MV-4-11 (cell line): ENCODE results near the gene VEPH1.

Source experiments
- DNase-seq: peaks from one replicate; lab custom pipeline; 2025; lab: John Stamatoyannopoulos, UW

Gene VEPH1

GRCh38 chr3:157428853-157429252 lies 74.4 kb downstream of the VEPH1 start:
- DNase-seq: peak; percentile 58

GRCh38 chr3:157427901-157428300 lies 75.3 kb downstream of the VEPH1 start:
- DNase-seq: no peak

- DNase-seq: no peak
Observed at GRCh38 chr3:157423337-157423736, 79.9 kb downstream of the VEPH1 start.

DNA sequence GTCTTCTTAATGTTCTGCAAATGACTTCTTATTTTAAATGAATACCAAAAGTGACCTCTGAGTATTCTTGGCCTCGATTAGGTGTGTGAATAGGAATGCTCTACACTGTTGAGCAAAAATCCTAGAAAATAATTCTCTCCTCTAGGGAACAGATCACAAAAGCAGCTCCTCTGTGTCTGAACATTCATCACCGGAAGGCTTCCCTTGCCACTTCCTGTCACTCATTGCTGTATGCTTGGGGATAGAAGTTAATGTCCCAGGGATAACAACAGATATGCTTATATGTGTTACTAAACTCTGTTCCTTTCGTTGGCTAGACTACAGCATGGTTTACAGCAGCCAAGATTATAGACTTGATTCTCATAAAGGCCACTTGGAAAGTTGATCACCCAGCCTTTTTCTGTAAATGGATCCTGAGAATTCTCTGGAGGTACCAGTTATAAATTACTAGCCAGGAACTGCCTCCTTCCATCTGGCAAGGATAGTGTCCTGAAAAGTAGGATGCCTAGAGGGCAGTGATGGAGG lies 82.5 kb downstream of the VEPH1 start:
- no peak for DNase-seq

GRCh38 chr3:157418104-157418503 lies 85.1 kb downstream of the VEPH1 start:
- no peak for DNase-seq

DNA sequence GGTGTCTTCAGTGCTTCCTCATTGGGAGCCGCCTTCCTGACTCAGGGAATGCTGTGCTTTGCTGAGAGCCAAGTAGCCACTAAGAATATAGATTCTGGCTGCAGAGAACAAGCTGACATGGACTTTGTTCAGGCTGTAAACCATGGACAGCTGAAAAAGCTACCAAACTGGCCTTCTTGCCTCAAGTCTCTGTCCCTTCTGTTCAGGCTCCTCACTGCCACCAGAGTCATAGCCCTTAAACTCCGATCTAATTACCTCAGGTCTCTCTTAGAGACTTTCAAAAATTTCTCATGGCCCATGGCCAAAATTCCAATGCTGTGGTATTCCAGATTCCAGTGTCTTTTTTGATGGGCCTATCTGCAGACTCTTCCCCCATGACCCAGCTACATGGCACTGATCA lies 86.0 kb downstream of the VEPH1 start:
- no peak for DNase-seq

- no peak for DNase-seq
Observed at GRCh38 chr3:157416347-157417087, 86.7 kb downstream of the VEPH1 start.

- DNase-seq: no peak
Observed at GRCh38 chr3:157414861-157415260, 88.4 kb downstream of the VEPH1 start.

DNA sequence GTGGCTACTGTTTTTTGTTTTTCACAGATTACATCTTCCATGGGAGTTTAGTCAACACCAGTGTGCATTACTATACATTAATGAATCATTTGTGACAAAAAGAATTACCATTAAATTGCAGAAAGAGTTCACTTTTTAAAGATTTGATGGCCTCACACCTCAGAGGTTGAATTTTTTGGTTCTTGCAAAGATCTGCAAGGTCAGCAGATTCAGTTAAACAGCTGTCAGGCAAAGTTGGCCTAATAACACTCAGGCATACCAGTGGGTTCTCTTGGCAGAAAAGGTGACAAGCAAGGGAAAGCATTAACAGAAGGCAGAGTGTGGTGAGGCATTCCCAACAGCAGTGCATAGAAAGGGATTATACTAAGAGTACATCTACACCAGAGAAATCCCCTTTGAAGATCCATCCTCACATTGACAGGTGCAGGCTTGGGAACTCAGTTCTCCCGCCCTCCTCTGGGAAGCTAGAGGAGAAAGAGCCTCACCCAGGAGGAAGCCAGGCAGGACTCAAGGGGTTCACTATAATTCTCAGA lies 90.8 kb downstream of the VEPH1 start:
- DNase-seq: no peak

- no peak for DNase-seq
Observed at GRCh38 chr3:157410945-157411344, 92.3 kb downstream of the VEPH1 start.

GRCh38 chr3:157409516-157409915 lies 93.7 kb downstream of the VEPH1 start:
- no peak for DNase-seq

- DNase-seq: no peak
Observed at GRCh38 chr3:157408499-157409149, 94.6 kb downstream of the VEPH1 start.

DNA sequence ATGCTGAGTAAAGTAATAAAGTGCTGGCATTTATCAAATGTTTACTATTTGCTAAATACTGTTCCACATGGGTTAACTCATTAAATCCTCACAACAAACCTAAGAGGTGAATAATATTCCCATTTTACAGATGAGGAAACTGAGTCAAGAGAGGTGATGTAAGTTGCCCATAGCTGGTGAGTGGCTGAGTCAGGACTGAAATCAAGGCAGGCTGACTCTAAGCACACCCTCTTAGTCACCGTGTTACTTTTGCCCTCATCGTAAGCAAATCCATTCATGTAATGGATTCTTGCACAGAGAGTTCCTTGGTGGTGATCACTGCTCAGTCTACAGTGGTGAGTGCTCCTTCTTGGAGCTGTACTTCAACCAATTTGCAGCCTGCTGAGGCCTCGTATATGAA lies 95.4 kb downstream of the VEPH1 start:
- no peak for DNase-seq

DNA sequence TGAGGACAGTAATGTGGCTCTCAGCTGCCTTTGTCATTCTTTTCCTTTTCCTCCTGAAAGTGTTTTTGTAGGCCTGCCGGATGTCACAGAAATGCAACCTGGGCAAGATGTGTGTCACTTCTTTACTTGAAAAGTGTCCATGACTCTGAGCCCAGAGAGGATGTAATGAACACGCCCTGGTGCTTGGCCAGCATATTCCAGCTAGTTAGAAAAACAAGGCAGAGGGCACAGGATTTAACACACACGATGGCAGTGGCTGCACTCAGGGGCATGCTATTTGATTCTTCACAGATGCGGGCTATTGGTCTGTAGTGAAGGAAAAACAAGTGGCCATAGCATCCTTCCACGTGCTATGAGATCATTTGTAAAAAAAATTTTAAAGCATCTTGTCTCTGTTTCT lies 96.8 kb downstream of the VEPH1 start:
- no peak for DNase-seq

DNA sequence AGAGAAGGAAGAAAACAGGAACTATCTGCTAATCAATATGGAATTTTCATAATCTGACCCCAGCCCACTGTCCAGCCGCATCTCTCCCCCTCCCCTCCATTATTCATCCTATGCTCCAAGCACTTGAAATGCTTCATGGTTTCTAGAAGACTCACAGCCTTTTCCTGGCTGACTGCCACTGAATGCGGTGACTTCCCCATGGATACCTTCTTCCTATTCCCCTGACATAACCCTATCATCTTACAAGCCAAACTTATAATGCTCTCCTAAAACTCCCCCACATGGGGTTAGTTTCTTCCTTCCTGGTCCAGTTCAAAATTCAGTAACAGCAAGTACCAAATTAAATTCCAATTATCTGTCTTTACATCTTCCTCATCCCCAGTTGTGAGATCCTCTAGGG lies 97.8 kb downstream of the VEPH1 start:
- DNase-seq: no peak

- no peak for DNase-seq
Observed at GRCh38 chr3:157404381-157404780, 98.8 kb downstream of the VEPH1 start.

GRCh38 chr3:157398598-157398997 lies 104.6 kb downstream of the VEPH1 start:
- DNase-seq: no peak

- DNase-seq: no peak
Observed at GRCh38 chr3:157394411-157394810, 108.8 kb downstream of the VEPH1 start.

GRCh38 chr3:157393113-157393512 lies 110.1 kb downstream of the VEPH1 start:
- no peak for DNase-seq

DNA sequence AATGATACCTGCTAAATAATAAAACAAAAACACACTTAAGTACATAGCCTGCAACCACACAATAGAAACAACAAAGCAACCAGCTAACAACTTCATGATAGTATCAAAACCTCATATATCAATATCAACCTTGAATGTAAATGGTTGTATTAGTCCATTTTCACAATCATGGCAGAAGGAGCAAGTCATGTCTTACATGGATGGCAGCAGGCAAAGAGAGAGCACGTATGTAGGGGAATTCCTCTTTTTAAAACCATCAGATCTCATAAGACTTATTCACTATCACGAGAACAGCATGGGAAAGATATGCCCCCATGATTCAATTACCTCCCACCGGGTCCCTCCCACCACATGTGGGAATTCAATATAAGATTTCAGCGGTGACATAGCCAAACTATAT lies 111.1 kb downstream of the VEPH1 start:
- DNase-seq: no peak

GRCh38 chr3:157390713-157391515 lies 112.3 kb downstream of the VEPH1 start:
- DNase-seq: no peak

GRCh38 chr3:157388976-157389375 lies 114.2 kb downstream of the VEPH1 start:
- DNase-seq: no peak
